ENCODE measurements around the gene MORF4L1.
A peak's percentile ranks its signal among the peaks of the same experiment; 100 is the strongest.
"Not testable (repeated sequence)": the region's sequence is repeated elsewhere in the genome, so short reads cannot be mapped to it uniquely, and the experiment has no call there.

Gene MORF4L1, protein sequence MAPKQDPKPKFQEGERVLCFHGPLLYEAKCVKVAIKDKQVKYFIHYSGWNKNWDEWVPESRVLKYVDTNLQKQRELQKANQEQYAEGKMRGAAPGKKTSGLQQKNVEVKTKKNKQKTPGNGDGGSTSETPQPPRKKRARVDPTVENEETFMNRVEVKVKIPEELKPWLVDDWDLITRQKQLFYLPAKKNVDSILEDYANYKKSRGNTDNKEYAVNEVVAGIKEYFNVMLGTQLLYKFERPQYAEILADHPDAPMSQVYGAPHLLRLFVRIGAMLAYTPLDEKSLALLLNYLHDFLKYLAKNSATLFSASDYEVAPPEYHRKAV

DNA sequence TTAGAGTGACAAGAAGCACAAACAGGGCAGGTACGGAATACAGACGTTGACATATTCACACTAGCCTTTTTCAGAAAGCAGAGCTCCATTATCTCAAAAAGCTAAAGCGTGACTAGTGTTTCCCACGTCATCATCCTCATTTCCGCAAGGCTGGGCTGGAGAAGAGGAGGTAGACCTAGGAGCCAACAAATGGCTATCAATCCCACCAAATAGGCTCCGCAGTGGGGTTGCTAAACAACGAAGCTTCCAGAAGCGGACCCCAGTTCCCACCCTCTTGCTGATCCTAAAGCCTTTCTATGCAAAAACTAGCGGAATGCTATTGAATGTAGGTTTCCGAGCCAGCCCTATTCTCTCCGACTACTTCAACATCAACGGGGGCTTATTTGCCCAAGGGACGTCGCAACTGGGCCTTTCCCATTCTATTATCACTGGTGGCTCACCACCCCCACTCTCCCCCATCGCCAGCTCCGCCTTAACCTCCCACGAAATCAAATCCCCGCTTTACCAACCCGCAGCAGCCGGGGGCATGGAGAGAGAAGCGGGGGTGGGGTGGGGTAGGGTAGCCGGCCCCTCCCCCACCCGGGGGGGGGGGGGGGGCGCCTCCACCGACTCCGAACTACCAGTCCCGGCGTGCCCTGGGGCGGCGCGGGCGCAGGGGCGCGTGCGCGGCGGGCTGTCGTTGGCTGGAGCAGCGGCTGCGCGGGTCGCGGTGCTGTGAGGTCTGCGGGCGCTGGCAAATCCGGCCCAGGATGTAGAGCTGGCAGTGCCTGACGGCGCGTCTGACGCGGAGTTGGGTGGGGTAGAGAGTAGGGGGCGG is at the start of gene MORF4L1:
Gene MORF4L1, plus strand, starts transcription at position 736 of the 817 bp plus-strand sequence. CDS start 128 bp downstream, outside the sequence.
- DNase-seq (ENCODE audit: low read depth), result peak; percentile 96

DNA sequence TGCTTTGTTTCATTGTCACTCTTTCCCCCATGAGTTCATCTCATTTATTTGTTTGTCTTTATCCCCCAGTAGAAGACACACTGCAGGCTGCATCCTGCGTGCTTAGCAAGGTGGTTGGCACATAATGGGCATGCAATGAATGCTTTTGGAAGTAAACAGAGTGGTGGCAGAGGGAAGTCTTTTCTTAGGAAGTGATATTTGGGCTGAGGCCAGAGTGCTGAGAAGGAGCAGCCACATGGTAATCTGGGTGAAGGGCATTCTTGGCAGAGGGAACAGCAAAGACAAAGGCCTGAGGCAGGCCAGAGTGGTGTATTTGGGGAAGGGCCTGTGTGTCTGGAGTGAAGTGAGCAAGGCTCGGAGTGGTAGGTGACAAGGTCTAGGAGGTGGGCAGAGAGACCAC is 43.8 kb upstream of the MORF4L1 start:
- no peak for DNase-seq (ENCODE audit: low read depth)

DNA sequence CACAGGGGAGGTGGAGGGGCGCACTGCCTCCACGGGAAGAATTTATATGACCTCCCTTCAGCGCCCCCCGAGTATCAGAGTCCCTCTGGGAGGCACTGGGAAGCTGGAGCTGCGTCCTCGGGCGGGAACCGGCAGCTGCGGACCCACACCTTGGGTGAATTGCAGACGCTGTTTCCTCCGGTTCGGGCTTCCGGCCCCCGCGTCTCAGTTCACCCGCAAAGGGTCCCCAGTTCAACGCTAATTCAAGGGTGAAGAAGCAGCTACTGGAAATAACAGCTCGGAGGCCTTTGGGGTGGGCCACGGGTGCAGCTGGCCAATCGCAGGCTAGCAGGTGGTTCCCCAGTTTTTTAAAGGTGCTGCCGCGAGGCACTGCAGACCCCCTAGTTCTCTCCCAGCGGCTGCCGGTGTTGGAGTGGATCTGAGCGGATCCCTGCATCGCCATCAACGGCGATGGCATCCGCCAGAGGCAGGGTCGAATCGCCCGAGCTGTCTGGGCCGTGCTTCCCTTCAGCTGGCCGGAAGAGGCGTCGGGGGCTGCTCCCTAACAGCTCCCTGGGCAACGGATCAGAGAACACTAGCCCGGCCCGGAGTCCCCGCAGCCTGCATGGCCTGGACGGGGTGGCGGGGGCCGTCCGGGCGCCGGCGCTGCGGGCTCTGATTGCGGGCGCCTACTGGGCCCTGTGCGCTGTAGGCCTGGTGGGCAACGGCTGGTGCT is 42.0 kb upstream of the MORF4L1 start:
- DNase-seq (ENCODE audit: low read depth), result no peak

DNA sequence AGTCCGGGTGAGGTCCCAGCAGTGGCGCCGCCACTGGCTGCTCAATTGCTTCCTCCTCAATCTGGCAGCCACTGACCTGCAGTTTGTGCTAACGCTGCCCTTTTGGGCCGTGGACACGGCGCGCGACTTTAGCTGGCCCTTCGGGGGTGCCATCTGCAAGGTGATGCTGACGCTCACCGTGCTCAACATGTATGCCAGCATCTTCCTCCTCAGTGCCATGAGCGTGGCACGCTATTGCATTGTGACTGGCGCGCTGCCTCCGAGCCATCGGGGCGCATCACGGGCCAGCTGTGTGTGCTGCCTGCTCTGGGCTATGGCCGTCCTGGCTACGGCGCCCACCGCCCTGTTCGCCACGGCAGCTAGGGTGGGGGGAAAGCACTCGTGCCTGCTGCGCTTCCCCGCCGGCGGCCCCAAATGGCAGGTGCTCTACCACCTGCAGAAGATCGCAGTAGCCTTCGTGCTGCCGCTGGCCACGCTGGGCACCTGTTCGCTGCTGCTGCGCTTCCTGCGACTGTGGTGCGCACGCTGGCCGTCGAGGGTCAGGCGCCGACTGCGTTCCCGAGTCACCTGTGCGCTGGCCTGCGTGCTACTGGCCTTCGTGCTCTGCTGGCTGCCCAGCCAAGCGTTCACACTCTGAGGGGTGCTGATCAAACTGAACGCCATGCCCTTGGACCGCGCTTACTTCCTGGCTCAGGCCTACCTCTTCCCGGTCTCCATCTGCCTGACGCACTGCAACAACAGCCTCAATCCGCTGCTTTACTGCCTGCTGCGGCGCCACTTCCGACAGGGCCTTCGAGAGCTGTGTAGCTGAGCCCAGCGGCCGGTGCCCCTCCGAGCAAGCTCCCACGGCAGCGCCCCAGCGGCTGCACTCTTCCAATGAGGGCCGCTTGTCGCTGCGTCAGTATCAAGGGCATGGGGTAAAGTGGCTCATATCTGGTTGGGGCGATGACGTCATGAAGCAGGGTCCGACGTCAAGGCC is 41.2 kb upstream of the MORF4L1 start:
- no peak for DNase-seq (ENCODE audit: low read depth)

DNA sequence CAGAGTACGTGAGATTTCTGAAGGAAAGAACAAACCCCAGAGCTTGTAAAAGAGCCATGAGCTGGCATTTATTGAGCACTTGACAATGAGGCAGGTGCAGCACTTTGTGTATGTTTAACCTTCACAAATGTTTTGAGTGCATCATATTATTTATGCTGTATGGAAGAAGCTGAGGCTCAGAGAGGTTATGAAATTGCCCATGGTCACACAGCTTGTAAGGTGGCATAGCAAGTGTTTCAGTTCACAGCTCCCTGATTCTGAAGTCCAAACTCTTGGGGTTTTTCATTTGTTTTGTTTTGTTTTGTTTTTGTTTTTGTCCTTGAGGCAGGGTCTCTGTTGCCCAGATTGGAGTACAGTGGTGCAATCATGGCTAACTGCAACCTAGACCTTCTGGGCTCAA is 36.4 kb upstream of the MORF4L1 start:
- DNase-seq (ENCODE audit: low read depth), result no peak

DNA sequence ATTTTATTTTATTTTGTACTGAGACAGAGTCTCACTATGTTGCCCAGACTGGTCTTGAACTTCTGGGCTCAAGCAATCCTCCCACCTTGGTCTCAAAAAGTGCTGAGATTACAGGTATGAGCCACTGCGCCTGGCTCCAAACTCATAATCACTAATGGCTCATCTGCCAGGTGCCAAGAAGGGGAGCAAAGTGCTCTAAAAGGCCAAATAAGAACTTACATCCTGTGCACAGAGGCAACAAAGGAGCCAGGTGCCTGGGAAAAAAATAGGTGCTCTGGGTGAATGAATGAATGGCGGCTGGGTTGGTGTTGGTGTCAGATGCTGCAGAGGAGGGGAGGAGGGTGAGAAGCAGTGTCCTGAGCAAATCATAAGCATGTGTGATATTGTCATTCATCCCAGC is 35.6 kb upstream of the MORF4L1 start:
- no peak for DNase-seq (ENCODE audit: low read depth)

DNA sequence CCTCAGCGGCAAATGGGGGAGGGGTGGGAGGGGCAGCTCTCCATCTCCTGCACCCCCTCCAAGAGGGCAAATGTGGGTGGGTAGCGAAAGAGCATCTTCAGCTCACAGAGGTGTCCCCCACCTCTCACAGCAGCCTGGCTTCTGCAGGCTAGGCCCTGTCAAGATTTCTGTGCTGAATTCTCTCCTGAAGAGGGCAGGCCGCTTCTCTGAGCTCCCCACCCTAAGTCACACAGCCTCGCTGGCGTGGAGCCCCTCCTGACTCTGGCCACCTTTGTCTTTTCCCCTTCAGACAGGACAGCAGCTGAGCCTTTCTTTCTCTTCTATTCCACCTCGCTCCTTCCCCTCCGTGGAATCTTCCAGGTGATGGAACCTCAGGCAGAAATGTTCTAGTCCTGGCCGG is 35.1 kb upstream of the MORF4L1 start:
- DNase-seq (ENCODE audit: low read depth), result no peak

DNA sequence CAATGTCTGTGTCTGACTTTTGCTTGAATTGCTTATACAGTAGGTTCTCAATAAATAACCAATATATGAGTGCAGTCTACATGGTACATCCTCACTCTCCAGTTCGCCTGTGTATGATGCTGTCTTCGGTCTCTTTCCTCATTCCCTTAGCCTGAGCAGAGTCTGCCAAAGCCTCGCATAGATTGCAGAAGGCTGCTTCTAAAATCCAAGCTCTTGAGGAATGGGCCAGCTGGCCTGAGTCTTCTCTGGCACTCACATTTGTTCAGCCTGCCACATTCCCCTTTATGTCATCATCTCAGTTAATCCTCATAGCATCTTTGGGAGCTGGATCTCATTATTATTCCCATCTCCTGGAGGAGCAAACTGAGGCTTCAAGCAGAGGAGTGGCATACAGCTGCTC is 34.2 kb upstream of the MORF4L1 start:
- no peak for DNase-seq (ENCODE audit: low read depth)

DNA sequence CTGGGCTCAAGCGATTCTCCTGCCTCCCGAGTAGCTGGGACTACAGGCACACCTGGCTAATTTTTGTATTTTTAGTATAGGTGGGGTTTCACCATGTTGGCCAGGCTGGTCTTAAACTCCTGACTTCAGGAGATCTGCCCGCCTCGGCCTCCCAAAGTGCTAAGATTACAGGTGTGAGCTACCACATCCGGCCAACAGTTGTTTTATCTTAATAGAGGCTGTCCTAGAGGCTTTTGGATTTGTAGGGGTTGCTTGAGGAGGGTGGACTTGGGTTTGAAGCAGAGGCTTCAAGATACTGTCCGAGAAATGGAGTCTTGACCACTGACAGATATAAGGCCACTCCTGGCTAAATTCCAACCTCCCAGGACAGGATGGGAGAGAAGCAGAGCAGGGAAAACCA is 33.5 kb upstream of the MORF4L1 start:
- not testable (repeated sequence) for DNase-seq (ENCODE audit: low read depth)

DNA sequence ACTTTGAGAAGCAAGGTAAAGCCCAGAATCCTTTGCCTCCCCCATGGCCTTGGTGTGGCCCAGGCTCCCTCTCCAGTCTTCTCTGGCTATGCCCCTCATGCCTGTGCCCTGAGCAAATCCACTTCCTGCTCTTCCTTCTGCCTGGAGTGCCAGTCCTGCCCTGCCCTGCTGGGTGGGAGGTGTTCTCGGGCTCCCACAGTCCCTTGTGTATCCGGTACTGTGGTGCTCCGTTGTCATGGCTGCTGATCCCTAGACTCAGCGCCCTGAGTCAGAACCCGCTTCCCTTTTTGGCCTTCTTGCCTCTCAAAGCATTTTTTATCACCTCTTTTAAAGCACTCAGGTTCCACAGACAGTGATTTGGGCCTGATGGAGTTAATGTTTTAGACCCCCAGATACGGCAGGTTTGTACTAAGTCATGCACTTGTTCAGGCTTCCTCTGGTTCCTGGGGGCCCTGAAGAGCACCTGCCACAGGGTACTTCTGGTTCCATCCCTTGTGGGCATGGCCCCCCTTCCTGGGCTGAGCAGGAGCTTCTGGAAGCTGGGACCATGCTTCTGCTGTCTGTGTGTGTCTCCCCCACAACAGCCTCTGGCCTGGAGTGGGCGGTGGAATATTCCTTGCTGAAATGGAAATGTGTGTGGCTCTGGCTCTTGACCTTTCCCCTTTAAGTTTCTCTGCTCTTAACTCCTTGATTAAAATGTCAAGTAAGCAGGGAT is 31.9 kb upstream of the MORF4L1 start:
- DNase-seq (ENCODE audit: low read depth), result no peak

DNA sequence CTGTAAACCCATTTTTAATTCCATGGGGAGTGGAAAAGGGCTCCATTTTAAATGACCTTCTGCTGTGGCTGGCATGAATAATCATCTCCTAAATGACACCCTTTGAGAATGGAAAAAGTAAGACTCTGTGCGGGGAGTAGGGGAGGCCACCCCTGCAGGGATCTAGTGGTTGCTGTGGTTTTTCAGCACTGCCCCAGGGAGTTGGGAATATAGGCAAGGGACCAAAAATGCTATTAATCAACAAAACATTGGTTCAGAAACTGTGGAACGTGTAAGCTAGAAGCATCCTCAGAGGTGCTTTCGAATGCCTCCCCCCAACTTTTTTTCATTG is 31.3 kb upstream of the MORF4L1 start:
- DNase-seq (ENCODE audit: low read depth), result no peak

DNA sequence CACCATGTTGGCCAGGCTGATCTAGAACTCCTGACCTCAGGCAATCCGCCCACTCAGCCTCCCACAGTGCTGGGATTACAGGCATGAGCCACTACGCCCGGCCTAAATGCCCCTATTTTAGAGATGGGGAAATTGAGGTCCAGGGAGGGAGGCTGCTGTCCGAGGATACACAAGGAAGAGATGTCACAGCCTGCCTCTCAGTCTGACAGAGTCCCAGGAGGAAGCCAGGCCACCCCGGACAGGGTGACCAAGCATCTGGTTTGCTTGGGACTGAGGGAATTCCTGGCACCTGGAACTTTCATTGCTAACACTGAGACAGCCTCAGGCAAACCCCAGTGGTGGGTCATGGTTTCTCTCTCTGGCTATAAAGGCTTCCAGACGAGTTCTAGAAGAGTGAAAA is 30.8 kb upstream of the MORF4L1 start:
- no peak for DNase-seq (ENCODE audit: low read depth)

DNA sequence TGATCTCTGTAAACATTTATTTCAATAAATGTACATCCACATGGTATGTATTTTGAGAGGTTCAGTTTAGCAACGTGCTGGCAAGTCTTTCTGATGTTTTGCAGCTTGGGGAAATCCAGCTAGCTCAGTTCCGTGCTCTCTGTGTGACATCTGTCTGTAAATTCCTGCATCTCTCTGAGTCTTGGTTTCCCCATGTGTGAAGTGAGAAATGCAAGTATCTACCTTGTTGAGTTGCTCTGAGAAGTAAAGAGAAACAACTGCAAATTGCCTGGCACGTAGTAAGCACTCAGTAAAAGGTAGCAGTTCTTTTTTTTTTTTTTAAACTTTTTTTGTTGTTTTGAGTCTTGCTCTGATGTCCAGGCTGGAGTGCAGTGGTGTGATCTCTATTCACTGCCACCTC is 30.2 kb upstream of the MORF4L1 start:
- DNase-seq (ENCODE audit: low read depth), result no peak

DNA sequence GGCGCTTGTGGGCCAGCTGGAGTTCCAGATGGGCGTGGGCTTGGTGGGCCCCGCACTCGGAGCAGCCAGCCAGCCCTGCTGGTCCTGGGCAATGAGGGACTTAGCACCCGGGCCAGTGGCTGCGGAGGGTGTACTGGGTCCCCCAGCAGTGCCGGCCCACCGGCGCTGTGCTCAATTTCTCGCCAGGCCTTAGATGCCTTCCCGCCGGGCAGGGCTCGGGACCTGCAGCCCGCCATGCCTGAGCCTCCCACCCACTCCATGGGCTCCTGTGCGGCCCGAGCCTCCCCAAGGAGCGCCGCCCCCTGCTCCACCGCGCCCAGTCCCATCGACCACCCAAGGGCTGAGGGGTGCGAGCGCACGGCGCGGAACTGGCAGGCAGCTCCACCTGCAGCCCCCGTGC is 25.8 kb upstream of the MORF4L1 start:
- DNase-seq (ENCODE audit: low read depth), result not testable (repeated sequence)

DNA sequence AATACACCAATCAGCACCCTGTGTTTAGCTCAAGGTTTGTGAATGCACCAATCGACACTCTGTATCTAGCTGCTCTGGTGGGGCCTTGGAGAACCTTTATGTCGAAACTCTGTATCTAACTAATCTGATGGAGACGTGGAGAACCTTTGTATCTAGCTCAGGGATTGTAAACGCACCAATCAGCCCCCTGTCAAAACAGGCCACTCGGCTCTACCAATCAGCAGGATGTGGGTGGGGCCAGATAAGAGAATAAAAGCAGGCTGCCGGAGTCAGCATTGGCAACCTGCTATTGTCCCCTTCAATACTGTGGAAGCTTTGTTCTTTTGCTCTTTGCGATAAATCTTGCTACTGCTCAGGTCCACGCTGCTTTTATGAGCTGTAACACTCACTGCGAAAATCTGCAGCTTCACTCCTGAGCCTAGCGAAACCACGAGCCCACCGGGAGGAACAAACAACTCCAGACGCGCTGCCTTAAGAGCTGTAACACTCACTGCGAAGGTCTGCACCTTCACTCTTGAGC is 25.2 kb upstream of the MORF4L1 start:
- not testable (repeated sequence) for DNase-seq (ENCODE audit: low read depth)

DNA sequence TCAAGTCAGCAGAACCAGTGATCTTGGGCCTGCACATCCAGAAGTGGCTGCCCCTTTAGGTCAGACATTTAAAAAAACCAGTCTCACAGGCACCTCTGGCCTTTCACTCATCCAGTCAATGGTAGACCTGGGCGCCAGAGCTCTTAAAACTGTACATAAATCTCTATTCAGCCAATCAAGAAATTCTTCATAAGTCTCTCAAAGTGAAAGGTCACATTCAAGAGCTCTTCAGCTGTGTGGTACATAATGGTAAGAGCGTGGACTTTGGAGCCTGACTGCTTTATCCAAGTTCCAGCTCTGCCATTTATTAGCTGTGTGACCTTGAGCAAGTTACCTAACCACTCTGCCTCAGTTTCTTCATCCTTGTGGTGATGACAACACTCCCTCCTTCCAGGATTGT is 22.3 kb upstream of the MORF4L1 start:
- no peak for DNase-seq (ENCODE audit: low read depth)

DNA sequence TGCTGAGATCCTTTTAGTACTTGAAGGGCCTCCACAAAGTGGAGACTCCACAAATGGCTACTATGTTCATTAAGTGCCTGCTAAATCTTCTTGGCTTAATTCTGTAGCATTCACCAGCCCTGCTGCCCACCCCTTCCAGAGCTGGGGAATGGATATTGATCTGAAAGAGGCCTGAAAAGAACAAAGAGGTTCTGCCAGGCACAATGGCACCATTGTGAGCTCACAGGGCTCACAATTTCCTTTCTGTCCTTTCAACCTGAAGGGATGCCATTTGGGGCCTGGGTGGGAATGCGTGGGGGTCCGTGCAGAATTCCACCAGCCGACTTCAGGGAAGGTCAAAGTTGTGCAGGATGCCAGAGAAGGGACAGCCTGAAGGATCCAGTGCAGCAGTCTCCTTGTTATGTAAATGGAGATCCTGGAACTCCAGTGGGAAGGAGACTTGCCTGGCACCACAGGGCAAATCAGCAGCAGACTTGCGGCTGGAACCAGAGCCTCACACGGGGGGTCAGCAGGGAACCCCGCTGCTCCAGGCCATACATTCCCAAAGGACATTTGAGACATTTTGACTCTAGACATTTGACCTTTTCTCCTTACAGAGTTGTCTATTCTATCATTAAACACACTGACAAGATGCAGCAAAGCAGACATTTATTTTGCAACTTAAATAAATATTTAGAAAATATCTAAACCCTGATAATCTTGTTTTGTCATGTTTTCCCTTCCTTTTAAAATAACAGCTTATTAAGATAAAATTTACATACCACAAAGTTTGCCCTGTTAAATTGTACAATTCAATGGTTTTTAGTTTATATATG is 21.5 kb upstream of the MORF4L1 start:
- DNase-seq (ENCODE audit: low read depth), result no peak

DNA sequence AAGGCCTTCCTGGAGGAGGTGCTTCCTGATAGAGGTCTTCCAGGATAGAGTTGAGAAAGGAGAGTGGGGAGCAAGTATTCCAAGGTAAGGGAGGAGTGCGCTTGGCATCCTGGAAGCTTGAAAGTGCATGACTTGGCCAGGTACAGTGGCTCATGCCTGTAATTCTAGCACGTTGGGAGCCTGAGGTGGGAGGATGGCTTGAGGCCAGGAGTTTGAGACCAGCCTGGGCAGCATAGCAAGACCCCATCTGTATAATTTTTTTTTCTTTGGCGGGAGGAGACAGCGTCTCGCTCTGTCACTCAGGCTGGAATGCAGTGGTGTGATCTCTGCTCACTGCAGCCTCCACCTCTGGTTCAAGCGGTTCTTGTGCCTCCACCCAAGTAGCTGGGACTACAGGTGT is 19.2 kb upstream of the MORF4L1 start:
- DNase-seq (ENCODE audit: low read depth), result no peak

DNA sequence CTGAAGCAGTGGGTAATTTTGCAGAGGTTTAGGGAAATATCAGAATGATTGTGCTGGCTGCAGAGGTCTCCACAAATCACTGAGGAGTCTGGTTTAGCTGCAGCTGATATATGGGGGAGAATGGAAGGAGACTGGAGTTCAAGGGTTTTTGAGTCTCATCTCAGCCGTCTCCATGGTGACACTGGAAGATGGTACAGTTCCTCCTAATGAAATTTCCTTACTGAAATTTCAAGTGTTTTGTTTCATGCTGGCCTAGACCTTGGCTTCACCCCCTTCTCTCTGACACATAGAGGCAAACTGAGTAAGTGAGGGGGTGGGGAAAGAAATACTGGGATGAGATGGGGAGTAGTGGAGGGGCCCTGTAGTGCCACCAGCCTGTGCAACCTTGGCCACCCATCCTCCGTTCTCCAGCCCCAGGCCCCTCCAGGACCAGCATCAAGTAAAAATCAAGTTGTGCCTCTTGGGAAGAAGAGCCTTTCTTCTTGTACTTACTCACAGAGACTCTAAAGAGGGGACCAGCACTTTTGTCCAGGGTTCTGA is 17.8 kb upstream of the MORF4L1 start:
- no peak for DNase-seq (ENCODE audit: low read depth)

DNA sequence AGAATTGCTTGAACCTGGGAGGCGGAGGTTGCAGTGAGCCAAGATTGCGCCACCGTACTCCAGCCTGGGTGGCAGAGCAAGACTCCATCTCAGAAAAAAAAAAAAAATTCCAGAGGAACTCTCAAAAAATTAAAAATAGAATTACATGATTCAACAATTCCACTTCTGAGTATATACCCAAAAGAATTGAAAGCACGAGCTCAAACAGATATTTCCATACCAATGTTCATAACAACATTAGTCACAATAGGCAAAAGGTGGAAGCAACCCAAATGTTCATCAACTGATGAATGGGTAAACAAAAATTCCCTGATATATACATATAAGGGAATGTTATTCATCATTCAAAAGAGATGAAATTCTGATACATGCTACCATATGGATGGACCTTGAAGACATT is 16.9 kb upstream of the MORF4L1 start:
- no peak for DNase-seq (ENCODE audit: low read depth)
